ENCODE measurements around the gene PMAIP1. TPM values are rescaled to one million over a fixed set of nuclear protein-coding genes. Genes with fewer than 3 reads are reported as not detected.
"Not testable (repeated sequence)": the region's sequence is repeated elsewhere in the genome, so short reads cannot be mapped to it uniquely, and the experiment has no call there.

PMAIP1 gene
- total RNA-seq, 1 experiment from 2014 or later = 28.0 TPM

- no peaks in the 10 kb centered on the region for H3K9me3 Mint-ChIP-seq (ENCODE audit: unreplicated experiment)
- ChIA-PET CTCF (no interaction called here), POLR2A (interaction anchor here (1.5 to 1.9 kb wide), 2 partner anchors 15 to 16 kb away, joined by 5 to 6 read pairs; no protein-coding TSS in a partner anchor)
- no peak for DNase-seq (ENCODE audit: unreplicated experiment)
- no peaks in the 10 kb centered on the region for H3K27me3 Mint-ChIP-seq (ENCODE audit: insufficient read depth, unreplicated experiment)
- H3K27ac Mint-ChIP-seq (ENCODE audit: low read depth, unreplicated experiment) = no peak overlapping the region
- TF ChIP-seq CTCF (IDR thresholded peaks at IDR 0.05; ENCODE audit: unreplicated experiment) = no peak
- no TSS peak for BruUV-seq (replicated peaks)
- intact Hi-C loops (cut with micrococcal nuclease) = no loop called here
- no peaks in the 10 kb centered on the region for H3K36me3 Mint-ChIP-seq (ENCODE audit: insufficient read depth, unreplicated experiment)
- no peak overlapping the region for H3K4me3 Mint-ChIP-seq (ENCODE audit: unreplicated experiment)
- H3K4me1 Mint-ChIP-seq (ENCODE audit: insufficient read depth, unreplicated experiment) = peaks cover 24% of the 10 kb centered on the region
Observed at GRCh38 chr18:59884351-59884750, 15.4 kb upstream of the PMAIP1 start.

- TF ChIP-seq CTCF (IDR thresholded peaks at IDR 0.05; ENCODE audit: unreplicated experiment) = no peak
- H3K4me1 Mint-ChIP-seq (ENCODE audit: insufficient read depth, unreplicated experiment) = peaks cover 24% of the 10 kb centered on the region
- H3K4me3 Mint-ChIP-seq (ENCODE audit: unreplicated experiment) = no peak overlapping the region
- H3K9me3 Mint-ChIP-seq (ENCODE audit: unreplicated experiment) = no peaks in the 10 kb centered on the region
- no TSS peak for BruUV-seq (replicated peaks)
- intact Hi-C loops (cut with micrococcal nuclease) = no loop called here
- no peaks in the 10 kb centered on the region for H3K27me3 Mint-ChIP-seq (ENCODE audit: insufficient read depth, unreplicated experiment)
- CTCF ChIA-PET = interaction anchor here (0.6 to 1.1 kb wide), 2 partner anchors 14 to 578 kb away, joined by 3 to 5 read pairs; partner anchors contain the start of gene PMAIP1
- no peaks in the 10 kb centered on the region for H3K36me3 Mint-ChIP-seq (ENCODE audit: insufficient read depth, unreplicated experiment)
- DNase-seq (ENCODE audit: unreplicated experiment) = peak; percentile 49
- POLR2A ChIA-PET = interaction anchor here (1.5 to 1.9 kb wide), 2 partner anchors 14 to 15 kb away, joined by 5 to 6 read pairs; no protein-coding TSS in a partner anchor
- H3K27ac Mint-ChIP-seq (ENCODE audit: low read depth, unreplicated experiment) = peak overlapping the region; percentile 44
Observed at GRCh38 chr18:59885579-59886163, 14.1 kb upstream of the PMAIP1 start.

GRCh38 chr18:59886399-59886798 lies 13.4 kb upstream of the PMAIP1 start:
- BruUV-seq (replicated peaks); DNase-seq (ENCODE audit: unreplicated experiment); H3K4me3 Mint-ChIP-seq (ENCODE audit: unreplicated experiment); CTCF ChIA-PET; intact Hi-C loops (cut with micrococcal nuclease); H3K9me3 Mint-ChIP-seq (ENCODE audit: unreplicated experiment); H3K36me3 Mint-ChIP-seq (ENCODE audit: insufficient read depth, unreplicated experiment); H3K27me3 Mint-ChIP-seq (ENCODE audit: insufficient read depth, unreplicated experiment): not testable (repeated sequence)
- Mint-ChIP-seq H3K27ac (ENCODE audit: low read depth, unreplicated experiment) (peak overlapping the region; percentile 44), H3K4me1 (ENCODE audit: insufficient read depth, unreplicated experiment) (peaks cover 24% of the 10 kb centered on the region)
- POLR2A ChIA-PET = interaction anchor here (2.8 kb wide), 1 partner anchor 13 kb away, joined by 14 read pairs; the partner anchor contains the start of gene PMAIP1

GRCh38 chr18:59892123-59892522 lies 7.7 kb upstream of the PMAIP1 start:
- BruUV-seq (replicated peaks) = no TSS peak
- H3K4me3 Mint-ChIP-seq (ENCODE audit: unreplicated experiment) = no peak overlapping the region
- no peak for TF ChIP-seq CTCF (IDR thresholded peaks at IDR 0.05; ENCODE audit: unreplicated experiment)
- H3K9me3 Mint-ChIP-seq (ENCODE audit: unreplicated experiment) = no peaks in the 10 kb centered on the region
- DNase-seq (ENCODE audit: unreplicated experiment) = no peak
- H3K27ac Mint-ChIP-seq (ENCODE audit: low read depth, unreplicated experiment) = no peak overlapping the region
- no peaks in the 10 kb centered on the region for H3K4me1 Mint-ChIP-seq (ENCODE audit: insufficient read depth, unreplicated experiment)
- H3K36me3 Mint-ChIP-seq (ENCODE audit: insufficient read depth, unreplicated experiment) = peaks cover 5% of the 10 kb centered on the region
- ChIA-PET POLR2A (interaction anchor here (0.7 to 2.3 kb wide), 2 partner anchors 8 to 757 kb away, joined by 3 to 23 read pairs; partner anchors contain the start of gene PMAIP1), CTCF (interaction anchor here (0.6 to 1.6 kb wide), 3 partner anchors 9 to 521 kb away, joined by 3 to 5 read pairs (median 4); no protein-coding TSS in a partner anchor)
- intact Hi-C loops (cut with micrococcal nuclease) = no loop called here
- no peaks in the 10 kb centered on the region for H3K27me3 Mint-ChIP-seq (ENCODE audit: insufficient read depth, unreplicated experiment)

Measured in MCF 10A (cell line).